Hypothalamus (tissue), 51 donors: ENCODE measurements around the gene PLEKHH1.
A peak's percentile ranks its signal among the peaks of the same experiment; 100 is the strongest.
"Not testable (repeated sequence)": the region's sequence is repeated elsewhere in the genome, so short reads cannot be mapped to it uniquely, and the experiment has no call there.

Source experiments
- DNase-seq, 51 donors: peaks; one replicate each; lab custom pipeline; 2025; lab: John Stamatoyannopoulos, UW

Gene PLEKHH1

DNA sequence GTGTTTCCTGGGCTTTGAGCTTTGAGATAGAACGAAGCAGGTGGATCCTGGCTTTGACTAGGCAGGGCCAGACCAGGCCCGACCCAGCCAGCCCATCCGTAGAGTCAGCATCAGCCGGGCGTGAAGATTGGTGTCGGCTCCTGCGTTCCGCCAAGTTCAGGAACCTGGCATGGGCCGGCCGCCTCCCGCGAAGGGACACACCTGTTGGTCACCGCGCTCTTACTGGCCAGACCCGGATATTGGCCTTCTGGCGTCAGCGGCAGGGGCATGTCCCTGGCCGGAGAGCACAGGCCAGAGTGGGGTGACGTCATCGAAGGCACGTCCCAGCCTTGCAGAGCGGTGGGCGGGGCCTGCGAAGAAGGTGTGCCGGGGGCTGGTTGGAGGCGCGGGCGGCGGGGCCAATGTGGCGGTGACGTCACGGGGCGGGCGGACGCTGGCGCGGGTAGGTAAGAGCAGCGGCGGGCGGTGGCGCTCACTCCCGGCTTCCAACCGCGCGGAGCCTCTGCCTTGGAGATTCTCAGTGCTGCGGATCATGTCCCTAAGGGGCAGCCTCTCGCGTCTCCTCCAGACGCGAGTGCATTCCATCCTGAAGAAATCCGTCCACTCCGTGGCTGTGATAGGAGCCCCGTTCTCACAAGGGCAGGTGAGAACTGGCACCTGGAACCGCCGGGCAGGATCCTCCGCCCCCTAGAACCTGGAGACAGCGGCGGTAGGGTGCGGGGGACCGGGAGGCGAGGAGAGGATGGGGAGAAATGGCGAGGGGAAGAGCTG is 86.5 kb downstream of the PLEKHH1 start, which contains the start of gene ARG2:
ARG2 (plus strand) TSS at position 475 of the 771 bp plus-strand sequence; CDS start at position 533, 58 bp downstream.
- peak; percentile 21 to 98 (median 89) for DNase-seq

DNA sequence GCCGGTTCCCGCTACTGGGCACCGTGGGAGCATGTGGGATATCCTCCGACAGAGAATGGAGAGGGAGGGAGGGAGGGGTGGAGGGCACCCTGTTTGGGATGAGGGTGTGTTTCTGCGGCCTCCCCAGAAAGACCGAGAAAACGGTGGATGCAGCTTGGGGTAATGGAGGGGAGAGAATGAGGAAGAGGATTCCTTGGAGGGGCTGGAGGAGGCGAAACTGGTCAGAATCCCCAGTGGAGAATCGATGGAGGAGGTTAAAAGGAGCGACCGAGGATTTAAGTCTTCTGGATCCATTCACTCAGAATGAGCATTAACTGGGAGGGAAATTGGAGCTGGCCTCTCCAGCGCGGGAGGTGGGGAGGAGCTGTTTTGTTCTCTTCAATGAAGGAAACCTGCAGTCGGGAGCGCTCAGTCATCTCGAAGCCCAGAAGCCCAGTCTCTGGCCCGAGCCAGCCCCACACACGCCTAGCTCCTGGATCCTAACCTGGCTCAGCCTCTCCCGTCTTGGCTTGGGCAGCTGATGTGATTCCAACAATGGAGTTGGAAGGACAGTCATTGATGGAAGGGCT is 87.2 kb downstream of the PLEKHH1 start:
- DNase-seq: peak in 24 of 51 donors; percentile 5 to 52 (median 19)

DNA sequence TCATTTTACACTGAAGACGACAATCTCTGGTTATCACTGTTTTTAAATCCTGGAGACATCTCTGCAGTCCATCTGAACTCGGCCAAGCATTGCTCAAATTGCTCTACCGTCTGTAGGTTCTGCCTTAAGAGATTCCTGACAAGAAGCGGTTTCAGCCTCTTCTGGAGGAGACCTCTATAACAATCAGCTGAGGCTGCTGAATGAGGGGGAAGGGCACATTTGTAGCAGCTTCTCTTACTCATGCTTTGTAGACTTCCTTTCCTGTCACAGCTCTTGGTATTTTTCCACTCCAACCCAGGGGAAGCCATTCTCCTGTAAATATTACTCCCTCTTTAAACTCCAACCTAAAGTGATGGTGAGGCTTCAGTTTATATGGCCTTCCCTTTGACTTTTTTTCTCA is 89.6 kb downstream of the PLEKHH1 start:
- DNase-seq: peak in 16 of 51 donors; percentile 1 to 59 (median 12)

DNA sequence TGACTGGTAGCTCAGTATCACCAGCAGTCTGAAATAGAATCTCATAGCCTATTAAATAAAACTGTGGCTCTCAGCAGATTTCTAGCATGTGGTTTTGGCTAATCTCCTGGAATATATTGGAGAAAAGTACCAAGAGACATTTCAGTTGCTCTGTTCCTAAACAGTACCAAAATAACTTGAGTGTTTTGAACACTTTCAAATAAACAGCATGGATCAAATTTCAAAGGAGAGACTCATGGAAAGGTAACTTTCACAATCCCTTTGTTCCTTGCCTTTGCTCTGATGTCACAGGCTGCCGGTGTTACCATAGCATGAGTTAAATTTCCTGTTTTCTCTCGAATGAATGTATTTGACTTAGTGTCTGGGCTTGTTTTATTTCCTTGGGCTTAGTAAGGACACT is 90.0 kb downstream of the PLEKHH1 start:
- no peak for DNase-seq

DNA sequence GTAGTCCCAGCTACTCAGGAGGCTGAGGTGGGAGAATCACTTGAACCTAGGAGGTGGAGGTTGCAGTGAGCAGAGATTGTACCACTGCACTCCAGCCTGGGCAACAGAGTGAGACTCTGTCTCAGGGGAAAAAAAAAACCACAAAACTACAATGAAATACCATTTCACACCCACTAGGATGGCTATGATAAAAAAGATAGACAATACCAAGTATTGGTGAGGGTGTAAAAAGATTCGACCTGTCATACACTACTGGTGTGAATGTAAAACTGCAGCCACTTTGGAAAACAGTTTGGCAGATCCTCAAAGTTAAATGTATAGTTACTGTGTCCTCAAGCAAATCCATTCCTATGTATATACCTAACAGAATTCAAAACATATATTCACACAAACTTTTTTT is 93.0 kb downstream of the PLEKHH1 start:
- not testable (repeated sequence) for DNase-seq

DNA sequence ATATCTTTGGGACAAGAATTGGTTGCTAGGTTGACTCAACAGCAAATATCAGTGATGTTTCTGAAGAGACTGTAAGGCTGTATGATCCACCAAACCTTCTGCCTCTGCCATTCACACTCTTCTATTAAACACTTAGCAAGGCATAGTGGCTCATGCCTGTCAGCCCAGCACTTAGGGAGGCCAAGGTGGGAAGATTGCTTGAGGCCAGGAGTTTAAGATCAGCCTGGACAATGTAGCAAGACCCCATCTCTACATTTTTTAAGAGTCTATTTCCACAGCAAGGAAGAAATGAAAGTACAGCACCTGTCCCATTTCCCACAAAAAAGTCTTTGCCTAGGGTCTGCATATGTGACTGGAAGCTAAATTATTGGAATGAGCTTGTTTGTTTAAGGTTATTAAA is 94.4 kb downstream of the PLEKHH1 start:
- DNase-seq: no peak

DNA sequence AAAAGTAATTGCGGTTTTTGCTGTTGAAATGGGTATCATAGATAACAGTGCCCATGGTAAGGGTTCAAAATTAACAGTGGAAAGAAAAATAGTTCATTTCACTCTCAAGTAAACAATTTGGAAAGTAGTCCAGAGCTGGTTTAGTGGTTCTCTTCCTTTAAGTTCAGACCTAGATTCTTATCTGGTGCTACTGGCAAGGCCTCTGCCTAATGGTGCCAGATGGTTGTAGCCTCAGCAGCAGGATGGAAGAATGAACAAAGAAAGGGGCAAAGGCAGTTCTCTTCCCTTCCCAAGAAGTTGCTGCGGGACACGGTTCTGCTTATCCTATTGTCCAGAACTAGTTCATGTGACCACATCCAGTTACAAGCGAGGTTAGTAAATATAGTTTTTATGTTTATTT is 97.1 kb downstream of the PLEKHH1 start:
- no peak for DNase-seq

DNA sequence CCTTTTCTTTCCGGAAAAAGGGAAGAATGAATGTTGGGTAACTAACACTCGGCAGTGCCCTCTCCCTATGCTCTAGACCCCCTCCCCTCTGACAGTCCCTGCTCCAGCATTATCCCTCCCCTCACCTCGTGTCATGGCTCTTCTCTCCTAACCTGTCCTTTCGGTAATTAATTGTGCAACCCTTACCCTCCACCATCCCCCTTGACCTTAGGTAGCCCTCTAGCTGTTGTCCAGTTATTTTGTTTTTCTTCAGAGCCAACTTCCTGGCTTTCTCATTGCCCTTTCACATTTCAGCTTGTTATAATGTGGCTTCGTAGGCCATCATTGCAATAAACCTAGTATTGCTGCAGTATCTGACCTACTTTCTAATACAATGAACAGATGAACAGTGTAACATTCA is 97.8 kb downstream of the PLEKHH1 start:
- DNase-seq: no peak

DNA sequence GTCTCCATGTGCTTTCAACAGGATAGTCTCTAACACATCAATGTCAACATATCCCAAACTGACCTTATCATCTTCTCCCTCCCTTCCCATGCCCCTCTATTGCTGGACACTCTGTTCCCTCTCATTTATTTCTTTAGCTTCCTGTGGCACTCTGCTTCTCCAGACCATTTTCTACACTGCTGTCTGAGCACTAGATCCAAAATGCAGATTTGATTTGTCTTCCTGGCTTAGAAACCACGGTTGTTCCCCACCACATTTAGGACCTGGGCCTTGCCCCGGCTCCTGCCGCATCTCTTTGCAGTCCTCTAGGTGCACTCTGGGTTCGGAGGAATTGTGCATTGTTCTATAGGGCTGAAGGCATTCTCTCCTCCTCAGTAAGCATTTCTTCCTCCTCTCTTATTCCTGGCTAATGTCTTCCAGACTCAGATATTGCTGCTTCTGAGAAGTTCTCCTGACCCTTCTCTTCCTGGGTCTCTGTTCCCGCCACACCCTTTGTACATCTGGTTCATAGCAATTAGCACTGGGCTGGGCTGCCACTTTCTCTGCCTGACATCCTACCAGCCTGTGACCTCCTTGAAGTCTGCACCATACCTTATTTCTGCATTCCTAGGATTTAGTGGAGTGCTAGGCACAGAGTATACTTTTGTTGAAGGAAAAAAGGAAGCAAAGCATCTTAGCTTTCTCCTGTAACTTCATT is 100.5 kb downstream of the PLEKHH1 start:
- no peak for DNase-seq

DNA sequence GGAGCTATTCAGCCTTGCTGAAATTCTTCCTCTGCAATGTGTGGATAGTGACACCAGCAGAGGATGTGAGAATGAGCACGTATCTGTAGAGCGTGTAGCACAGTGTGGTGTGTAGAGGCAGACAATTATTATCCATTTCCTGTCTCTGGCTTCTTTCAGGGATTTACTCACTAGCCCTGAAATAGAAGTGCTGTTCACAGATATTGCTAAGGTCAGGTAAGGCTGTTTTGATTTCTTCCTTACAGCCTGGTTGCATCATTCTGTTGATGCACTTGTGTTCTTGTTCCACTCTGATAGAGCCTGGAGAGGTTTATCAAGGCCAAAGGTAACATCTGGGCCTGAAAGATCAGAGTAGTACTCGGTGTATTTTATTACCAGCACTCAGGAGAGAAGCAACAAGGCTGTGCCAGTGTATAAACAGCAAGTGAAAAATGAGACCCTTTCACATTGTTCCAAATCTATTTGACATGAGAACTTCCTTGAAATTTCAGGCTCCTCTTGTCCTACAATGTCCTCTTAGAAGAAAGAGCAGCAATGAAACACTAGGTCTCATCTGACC is 103.3 kb downstream of the PLEKHH1 start:
- no peak for DNase-seq

DNA sequence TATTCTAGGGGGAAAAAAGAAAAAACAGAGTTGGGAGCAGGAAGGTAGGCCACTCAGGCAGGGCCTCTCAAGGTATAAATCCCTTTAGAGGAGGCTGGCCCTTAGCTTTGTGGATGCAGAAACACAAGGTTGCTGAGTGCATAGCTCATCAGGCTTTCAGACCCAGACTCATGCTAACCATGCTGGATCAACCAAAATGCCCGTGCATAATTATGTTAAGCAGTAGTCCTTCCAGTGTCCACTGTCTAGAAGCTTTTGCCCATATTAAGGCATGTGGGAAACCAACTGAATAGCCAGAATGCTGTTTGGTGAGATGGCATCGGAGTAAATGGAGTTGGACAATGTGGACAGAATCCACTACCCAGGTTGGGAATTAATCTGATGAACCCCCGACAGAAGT is 105.6 kb downstream of the PLEKHH1 start:
- no peak for DNase-seq
